CD14-positive monocyte (primary cell): Measurements from ENCODE around the gene CCR6. TPM values are rescaled to one million over a fixed set of nuclear protein-coding genes. Genes with fewer than 3 reads are reported as not detected.
"Not testable (repeated sequence)": the region's sequence is repeated elsewhere in the genome, so short reads cannot be mapped to it uniquely, and the experiment has no call there.

Experiments
- DNase-seq, 3 donors: peaks; one replicate each; pipeline ENCODE4 v3.0.0-alpha.2; 2011 to 2022
- H2AFZ ChIP-seq: 2 replicates; pipeline ENCODE4 v1.6.0; 2012; ENCODE audit warnings: mild to moderate bottlenecking, low read depth, low read length, inconsistent platforms; ENCODE audit not compliant: insufficient read depth, poor library complexity, severe bottlenecking
- H3K27ac ChIP-seq, 2 donors: 1 replicate in 1 of 2; 2 replicates in 1 of 2; pipeline ENCODE4 v1.5.1; 2012 to 2013; ENCODE audit warnings: low read length in 2 of 2, control low read depth in 1 of 2, inconsistent platforms in 1 of 2, low read depth in 1 of 2, mild to moderate bottlenecking in 1 of 2
- H3K27me3 ChIP-seq, 2 donors: one replicate each; pipeline versions ENCODE4 v1.6.0 to v1.6.1; 2011 to 2013; ENCODE audit warnings: low read length in 2 of 2; ENCODE audit not compliant: control insufficient read depth in 2 of 2, insufficient read depth in 2 of 2
- H3K36me3 ChIP-seq, 2 donors: replicated peaks in 1 of 2; 1 replicate in 1 of 2; 2 replicates in 1 of 2; pipeline versions ENCODE4 v1.5.1 to v1.6.1; 2012 to 2013; ENCODE audit warnings: low read length in 2 of 2, control low read depth in 1 of 2, inconsistent platforms in 1 of 2, mild to moderate bottlenecking in 1 of 2; ENCODE audit not compliant: insufficient read depth in 2 of 2, control insufficient read depth in 1 of 2
- H3K4me1 ChIP-seq, 2 donors: 1 replicate in 1 of 2; 2 replicates in 1 of 2; pipeline versions ENCODE4 v1.5.1 to v1.6.1; 2012 to 2013; ENCODE audit warnings: low read length in 2 of 2, control low read depth in 1 of 2, inconsistent platforms in 1 of 2, mild to moderate bottlenecking in 1 of 2, moderate library complexity in 1 of 2; ENCODE audit not compliant: insufficient read depth in 2 of 2, control insufficient read depth in 1 of 2
- H3K4me2 ChIP-seq: replicated peaks from 2 replicates; pipeline ENCODE3; 2012; ENCODE audit warnings: low read length, moderate library complexity, mild to moderate bottlenecking; ENCODE audit not compliant: poor library complexity, severe bottlenecking; ENCODE audit errors: extremely low read depth
- H3K4me3 ChIP-seq, 3 experiments: fragments of 200-600 bp in 1 of 3; sonication (generic) in 1 of 3; replicated peaks in 1 of 3; 1 replicate in 2 of 3; 2 replicates in 1 of 3; pipeline ENCODE4 v1.5.1; 2011 to 2013; ENCODE audit warnings: low read length in 3 of 3, mild to moderate bottlenecking in 3 of 3, control low read depth in 2 of 3, low read depth in 2 of 3, inconsistent platforms in 1 of 3, moderate library complexity in 1 of 3
- H3K79me2 ChIP-seq: 2 replicates; pipeline ENCODE4 v1.6.0; 2012; ENCODE audit warnings: mild to moderate bottlenecking, control low read depth, inconsistent platforms, low read length, moderate library complexity; ENCODE audit not compliant: insufficient read depth
- H3K9ac ChIP-seq: 2 replicates; pipeline ENCODE4 v1.6.0; 2017; ENCODE audit warnings: low read length, mild to moderate bottlenecking; ENCODE audit not compliant: insufficient read depth, poor library complexity, severe bottlenecking
- H3K9me3 ChIP-seq, 2 donors: replicated peaks in 1 of 2; 1 replicate in 1 of 2; 2 replicates in 1 of 2; pipeline versions ENCODE4 v1.5.1 to v1.6.1; 2012 to 2013; ENCODE audit warnings: low read length in 2 of 2, control low read depth in 1 of 2; ENCODE audit not compliant: control insufficient read depth in 1 of 2, insufficient read depth in 1 of 2
- H4K20me1 ChIP-seq: 2 replicates; pipeline ENCODE4 v1.6.0; 2012; ENCODE audit warnings: mild to moderate bottlenecking, low read length, control low read depth, moderate library complexity; ENCODE audit not compliant: insufficient read depth
- H3K27ac Mint-ChIP-seq, 7 donors: one replicate each; pipeline ENCODE4 v1.8.0; 2020; ENCODE audit warnings: mild to moderate bottlenecking in 7 of 7, mixed read lengths in 7 of 7, moderate library complexity in 6 of 7, inconsistent platforms in 2 of 7
- H3K27me3 Mint-ChIP-seq, 3 donors: one replicate each; pipeline ENCODE4 v1.8.0; 2021 to 2022; ENCODE audit warnings: low read depth in 3 of 3, mild to moderate bottlenecking in 3 of 3, mixed read lengths in 3 of 3, moderate library complexity in 3 of 3, inconsistent platforms in 1 of 3
- H3K36me3 Mint-ChIP-seq, 2 donors: one replicate each; pipeline ENCODE4 v1.8.0; 2020; ENCODE audit warnings: mixed read lengths in 2 of 2, inconsistent platforms in 1 of 2, mild to moderate bottlenecking in 1 of 2
- H3K4me1 Mint-ChIP-seq: one replicate; pipeline ENCODE4 v1.8.0; 2020; ENCODE audit warnings: mild to moderate bottlenecking, mixed read lengths
- H3K4me3 Mint-ChIP-seq, 2 donors: one replicate each; pipeline ENCODE4 v1.8.0; 2020; ENCODE audit warnings: mild to moderate bottlenecking in 2 of 2, mixed read lengths in 2 of 2, moderate library complexity in 1 of 2
- H3K9me3 Mint-ChIP-seq, 7 donors: one replicate each; pipeline ENCODE4 v1.8.0; 2020 to 2022; ENCODE audit warnings: mixed read lengths in 7 of 7, mild to moderate bottlenecking in 6 of 7, moderate library complexity in 6 of 7, inconsistent platforms in 2 of 7
- WGBS: methylation state at CpG from one replicate; pipeline ENCODE4 v1.1.5; 2013; ENCODE audit warnings: missing lambda C conversion rate; ENCODE audit not compliant: insufficient coverage; 5-methylcytosine and 5-hydroxymethylcytosine counted together
- intact Hi-C, 2 donors: fragments of 100-400 bp; cut with micrococcal nuclease; formaldehyde crosslinking; loops; one replicate each; pipeline versions ENCODE4 v1.15.0 to v1.15.1; 2023
- polyA plus RNA-seq, 3 donors: library from polyadenylated mRNA; depleted of rRNA in 1 of 3; unstranded in 2 of 3; stranded (reverse) in 1 of 3; fragments of 300-500 nt in 2 of 3; fragments of >200 nt in 1 of 3; fragmentation: Illumina TruSeq in 2 of 3; gene quantifications; 1 replicate in 2 of 3; 2 replicates in 1 of 3; pipeline ENCODE4 v1.2.3, GENCODE V29; 2012 to 2021

The CCR6 gene
- polyA plus RNA-seq, 3 donors, result 0.07 to 0.43 TPM; not detected in 1

DNA sequence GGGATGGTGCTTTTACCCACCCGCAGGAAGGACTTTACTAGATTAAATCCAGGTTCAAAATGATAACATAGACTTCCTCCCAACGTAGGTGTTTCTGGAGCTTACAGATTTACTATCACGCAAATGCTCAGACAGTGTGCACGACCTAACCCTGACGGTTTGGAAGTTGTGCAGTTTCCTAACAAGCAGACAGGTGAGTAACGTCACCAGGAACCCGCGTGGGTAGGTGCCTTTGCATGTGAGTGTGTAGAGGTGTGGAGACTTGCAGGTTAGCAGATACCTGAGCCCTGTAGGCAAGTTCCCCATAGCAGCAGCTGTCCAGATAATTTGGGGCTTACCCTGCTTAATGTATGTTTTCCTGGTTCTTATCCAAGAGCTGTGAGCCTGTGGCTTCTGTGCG, 64.4 kb downstream of the CCR6 start:
- DNase-seq, intact Hi-C loops, H3K27ac ChIP-seq, H3K4me3 ChIP-seq, H3K9me3 ChIP-seq, H3K4me1 Mint-ChIP-seq, H3K9me3 Mint-ChIP-seq, H2AFZ ChIP-seq, H3K27me3 Mint-ChIP-seq, H3K4me3 Mint-ChIP-seq, H4K20me1 ChIP-seq, H3K27me3 ChIP-seq, H3K9ac ChIP-seq, H3K27ac Mint-ChIP-seq, H3K36me3 Mint-ChIP-seq, H3K4me1 ChIP-seq, H3K4me2 ChIP-seq, H3K79me2 ChIP-seq, H3K36me3 ChIP-seq: not testable (repeated sequence)
- WGBS, result 92% methylated on average over 7 of the region's 9 CpGs

Other genes starting within 250 kb of the CCR6 start
- gene RNASET2, start 166.5 kb upstream of the CCR6 start, polyA plus RNA-seq, result 100 to 1,000 TPM; 432 to 562 (median 493) TPM
- 1 to 10 TPM; 3.8 to 7.1 (median 6.4) TPM for gene CEP43, start 123.7 kb upstream of the CCR6 start, polyA plus RNA-seq
- gene GPR31, start 34.9 kb downstream of the CCR6 start, polyA plus RNA-seq, result not detected
- gene UNC93A, start 168.2 kb downstream of the CCR6 start, polyA plus RNA-seq, result not detected
- not detected for gene TTLL2, start 202.0 kb downstream of the CCR6 start, polyA plus RNA-seq